ENCODE measurements around the gene PCED1B.
"Not testable (repeated sequence)": the region's sequence is repeated elsewhere in the genome, so short reads cannot be mapped to it uniquely, and the experiment has no call there.

Gene PCED1B, protein sequence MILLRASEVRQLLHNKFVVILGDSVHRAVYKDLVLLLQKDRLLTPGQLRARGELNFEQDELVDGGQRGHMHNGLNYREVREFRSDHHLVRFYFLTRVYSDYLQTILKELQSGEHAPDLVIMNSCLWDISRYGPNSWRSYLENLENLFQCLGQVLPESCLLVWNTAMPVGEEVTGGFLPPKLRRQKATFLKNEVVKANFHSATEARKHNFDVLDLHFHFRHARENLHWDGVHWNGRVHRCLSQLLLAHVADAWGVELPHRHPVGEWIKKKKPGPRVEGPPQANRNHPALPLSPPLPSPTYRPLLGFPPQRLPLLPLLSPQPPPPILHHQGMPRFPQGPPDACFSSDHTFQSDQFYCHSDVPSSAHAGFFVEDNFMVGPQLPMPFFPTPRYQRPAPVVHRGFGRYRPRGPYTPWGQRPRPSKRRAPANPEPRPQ

DNA sequence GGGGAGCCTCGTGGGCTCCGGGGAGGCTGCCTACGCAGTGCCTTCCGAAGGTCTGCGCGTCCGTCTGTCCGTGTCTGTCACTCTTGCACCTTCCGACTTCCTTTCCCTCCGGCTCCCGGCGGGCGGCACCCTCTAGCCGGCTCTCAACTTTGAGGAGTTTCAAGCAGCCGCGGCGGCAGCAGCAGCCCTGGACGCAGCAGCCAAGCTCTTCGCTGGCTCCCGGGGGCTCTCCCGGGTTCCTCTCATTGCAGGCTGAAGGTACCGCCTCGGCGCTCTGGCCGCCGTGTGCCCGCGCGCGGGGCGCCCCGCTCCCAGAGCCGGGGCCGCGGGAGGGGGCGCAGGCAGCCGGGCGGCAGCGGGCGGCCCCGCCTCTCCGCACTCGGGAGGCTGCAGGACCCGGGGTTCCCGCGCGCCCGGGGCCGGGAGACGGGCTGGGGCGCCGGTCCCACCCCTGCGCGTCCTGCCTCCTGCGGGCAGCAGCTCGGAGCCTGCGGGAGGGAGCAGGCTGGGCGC lies at the start of gene PCED1B, which contains the start of gene AMIGO2:
Gene PCED1B (plus strand): TSS at position 154 of the 513 bp plus-strand sequence. CDS start 155,443 bp downstream, outside the sequence.
Gene AMIGO2 (minus strand): TSS at position 492 of the 513 bp plus-strand sequence. CDS start 957 bp downstream, outside the sequence.
- peak in 42 of 56 donors; percentile 4 to 65 (median 37) for DNase-seq

DNA sequence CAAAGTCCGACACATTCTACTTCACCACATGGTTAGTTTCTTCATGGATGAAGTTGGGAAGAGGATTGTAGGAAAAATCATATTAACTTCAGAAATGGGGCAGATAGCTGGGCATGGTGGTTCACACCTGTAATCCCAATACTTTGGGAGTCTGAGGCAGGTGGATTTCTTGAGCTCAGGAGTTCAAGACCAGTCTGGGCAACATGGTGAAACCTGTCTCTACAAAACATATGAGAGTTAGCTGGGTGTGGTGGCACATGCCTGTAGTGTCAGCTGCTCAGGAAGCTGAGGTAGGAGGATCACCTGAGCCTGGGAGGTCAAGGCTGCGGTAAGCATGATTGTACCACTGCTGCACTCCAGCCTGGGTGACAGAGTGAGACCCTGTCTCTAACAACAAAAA lies 49.5 kb upstream of the PCED1B start:
- DNase-seq: no peak

DNA sequence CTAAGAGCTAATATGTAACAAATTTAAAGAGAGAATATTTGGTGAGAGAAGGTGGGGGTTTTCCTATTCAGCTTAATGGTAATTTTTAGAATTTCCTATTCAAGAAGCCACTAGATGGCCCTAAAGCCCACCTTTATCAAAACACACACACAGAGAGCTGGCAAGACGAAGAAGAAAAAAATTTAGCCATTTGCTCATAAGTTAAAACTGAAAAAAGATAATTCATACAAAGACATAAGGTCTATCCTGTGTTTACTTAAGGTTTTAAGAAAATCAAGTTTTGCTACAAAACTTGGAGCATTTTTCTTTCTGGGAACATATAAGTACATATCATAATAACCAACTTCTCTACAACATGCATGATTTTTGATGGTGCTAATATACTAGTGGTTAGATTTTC lies 46.8 kb upstream of the PCED1B start:
- peak in 2 of 56 donors; percentile 5 to 16 for DNase-seq

DNA sequence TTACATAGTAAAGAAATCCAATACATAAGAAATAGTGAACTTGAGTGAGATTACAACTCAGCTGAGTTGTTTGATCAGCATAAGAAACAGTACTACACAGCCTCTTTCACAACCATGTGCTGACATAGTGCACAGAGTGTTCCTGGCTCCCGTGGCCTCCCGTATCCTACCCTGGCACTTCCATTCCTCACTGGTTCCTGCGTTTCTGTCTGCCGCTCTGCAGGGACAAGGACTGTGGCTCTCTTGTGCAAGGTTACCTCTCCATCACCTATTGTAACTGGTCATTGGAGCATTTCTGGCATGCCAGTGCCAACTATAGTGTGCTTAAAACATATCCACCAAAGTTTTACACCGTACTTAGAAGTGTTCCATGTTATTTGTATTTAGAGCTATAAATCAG lies 46.3 kb upstream of the PCED1B start:
- DNase-seq: no peak

DNA sequence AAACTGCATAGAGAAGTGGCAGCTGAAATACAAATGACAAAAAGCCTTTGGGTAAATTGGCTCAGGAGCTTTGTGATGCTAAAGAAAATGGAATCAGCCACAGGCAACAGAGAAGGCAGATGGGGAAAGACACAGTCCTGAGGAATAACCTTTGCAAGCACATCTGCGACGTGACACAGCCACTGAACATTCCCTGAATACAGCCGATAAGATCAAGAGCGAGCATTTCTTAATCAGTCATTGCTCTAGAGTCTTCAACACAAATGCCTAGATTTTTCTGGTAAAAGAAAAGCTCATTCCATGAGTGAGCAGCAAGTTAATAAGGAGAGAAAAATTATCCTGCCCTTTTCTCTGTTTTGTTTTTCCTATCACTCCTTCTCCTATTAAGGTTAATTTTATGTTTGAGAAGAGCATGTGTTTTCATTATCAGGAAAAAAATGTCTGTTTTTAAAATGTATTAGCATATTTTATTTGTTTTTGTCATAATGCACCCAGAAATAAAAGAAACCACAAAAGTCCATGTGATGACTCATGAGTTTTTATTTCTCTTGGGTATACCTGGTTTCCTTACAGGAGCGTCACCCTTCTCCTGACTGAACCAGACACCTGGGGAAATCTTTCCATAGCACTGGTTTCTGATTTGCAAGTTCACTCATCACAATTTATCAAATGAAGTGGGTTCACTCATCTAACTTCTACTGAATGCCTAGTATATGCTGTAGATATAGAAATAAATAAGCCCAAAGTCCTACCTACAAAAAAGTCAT lies 45.4 kb upstream of the PCED1B start:
- no peak for DNase-seq

DNA sequence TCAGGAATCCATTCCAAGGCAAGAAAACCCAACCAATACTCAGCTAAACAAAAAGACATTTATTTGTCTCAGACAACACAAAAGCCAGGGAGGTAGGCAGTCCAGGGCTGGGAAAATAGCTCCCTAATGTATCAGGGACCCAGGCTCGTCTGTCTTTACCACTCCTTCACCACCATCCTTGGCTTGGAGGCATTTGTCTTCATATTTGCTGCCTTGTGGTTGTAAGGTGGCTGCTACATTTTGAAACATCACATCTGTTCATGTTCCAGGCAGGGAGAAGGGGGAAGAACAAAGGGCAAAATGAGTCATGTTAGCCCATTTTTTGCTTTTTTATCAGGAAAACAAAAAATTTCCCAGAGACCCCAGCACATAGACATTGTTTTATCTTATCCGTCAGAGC lies 44.8 kb upstream of the PCED1B start:
- DNase-seq: no peak

DNA sequence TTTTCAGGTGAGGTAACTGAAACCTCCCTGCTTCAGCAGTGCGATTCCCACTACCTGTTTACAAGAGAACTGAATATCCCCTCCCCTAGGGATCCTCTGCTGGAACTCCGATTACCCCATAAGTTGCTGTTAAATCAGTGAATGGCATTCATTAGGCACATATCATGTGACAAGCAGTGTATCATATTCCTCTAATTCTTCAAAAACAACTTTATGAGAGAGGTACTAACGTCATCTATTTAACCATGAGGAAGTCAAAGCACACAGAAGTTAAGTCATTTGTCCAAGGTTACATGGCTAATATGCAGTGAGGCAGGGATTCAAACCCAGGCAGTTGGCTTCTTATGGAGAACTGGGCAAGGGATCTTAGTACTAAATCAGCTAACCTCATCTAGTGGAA lies 43.9 kb upstream of the PCED1B start:
- DNase-seq: no peak

DNA sequence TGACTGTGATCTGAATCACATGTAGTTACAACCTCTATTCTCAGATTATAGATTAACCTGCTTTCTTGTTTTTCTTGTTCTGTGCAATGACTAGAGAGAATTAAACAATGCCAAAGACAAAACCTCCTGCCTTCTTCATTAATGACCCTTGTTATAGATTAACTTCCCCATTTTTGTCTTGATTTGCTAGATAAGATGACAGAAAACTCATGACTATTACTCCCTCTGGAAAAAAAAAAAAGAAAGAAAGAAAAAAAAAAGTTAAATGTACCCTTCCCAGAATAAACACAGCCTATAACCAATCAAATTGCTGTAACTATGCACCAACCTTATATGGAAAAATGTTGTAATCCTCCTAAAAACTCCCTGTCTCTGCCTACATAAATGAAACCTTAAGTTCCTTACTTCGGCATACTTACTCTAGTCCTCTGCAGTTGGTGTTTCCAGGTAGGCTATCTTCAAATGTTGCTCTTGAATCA lies 41.1 kb upstream of the PCED1B start:
- DNase-seq: no peak

DNA sequence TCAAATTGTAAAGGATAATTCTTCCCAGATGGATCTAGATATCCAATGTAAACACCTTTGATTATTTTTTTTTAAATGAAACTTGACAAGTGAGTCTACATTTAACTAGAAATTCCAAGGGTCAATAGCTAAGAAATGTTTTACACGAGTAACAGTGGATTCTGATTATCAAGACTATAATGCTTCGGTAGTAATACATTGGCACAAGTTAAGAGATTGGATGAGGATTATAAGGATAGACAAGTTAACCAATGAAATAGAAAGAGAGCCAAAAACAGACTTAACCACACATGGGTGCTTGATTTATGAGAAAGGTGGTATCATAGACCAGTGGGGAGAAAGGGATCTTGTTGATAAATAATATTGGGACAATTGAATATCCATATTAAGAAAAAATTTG lies 40.3 kb upstream of the PCED1B start:
- no peak for DNase-seq

DNA sequence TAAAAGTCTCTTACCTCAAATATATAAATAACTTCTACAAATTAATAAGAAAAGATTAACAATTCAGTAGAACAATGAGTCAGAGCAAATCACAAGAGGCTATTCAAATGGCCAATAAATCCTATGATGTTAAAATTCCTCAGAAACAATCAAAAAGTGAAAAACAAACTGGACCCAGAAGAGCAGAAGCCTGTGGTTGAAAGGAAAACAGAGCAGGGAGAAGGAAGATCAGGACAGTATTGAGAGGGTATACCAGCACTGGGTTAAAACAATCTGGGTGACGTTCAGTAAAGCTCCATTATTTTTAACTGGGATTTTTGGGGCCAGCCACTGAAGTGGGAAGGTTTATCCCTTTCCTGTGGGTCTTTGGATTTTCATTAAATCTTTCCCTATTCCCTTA lies 39.7 kb upstream of the PCED1B start:
- DNase-seq: no peak

DNA sequence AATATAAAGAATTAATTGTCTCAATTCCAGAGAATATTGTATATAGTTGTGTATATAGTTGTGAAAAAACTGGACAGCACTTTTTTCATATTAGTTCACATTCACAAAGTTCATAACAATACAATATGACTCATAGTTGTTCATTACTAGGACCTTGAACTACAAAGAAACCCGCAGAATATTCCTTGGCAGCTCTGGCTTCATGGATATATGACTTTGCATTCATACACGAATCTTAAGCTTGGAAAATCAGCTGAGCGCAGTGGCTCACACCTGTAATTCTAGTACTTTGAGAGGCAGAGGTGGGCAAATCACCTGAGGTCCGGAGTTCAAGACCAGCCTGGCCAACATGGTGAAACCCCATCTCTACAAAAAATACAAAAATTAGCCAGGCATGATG lies 38.1 kb upstream of the PCED1B start:
- DNase-seq: no peak

DNA sequence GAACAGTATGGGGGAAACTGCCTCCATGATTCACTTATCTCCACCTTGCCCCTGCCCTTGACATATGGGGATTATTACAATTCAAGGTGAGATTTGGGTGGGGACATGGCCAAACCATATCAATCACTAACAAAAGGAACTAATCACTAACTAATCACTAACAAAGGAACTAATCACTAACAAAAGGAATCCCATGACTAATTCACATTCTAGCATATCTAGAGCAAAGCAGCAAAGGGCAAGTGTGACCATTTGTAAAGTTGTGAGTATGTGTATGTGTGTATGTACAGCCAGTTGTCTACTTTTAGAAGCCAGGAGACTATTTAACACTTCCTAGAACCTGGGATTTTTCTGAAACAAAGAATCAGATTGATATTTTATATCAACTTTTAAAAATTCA lies 30.9 kb upstream of the PCED1B start:
- no peak for DNase-seq

DNA sequence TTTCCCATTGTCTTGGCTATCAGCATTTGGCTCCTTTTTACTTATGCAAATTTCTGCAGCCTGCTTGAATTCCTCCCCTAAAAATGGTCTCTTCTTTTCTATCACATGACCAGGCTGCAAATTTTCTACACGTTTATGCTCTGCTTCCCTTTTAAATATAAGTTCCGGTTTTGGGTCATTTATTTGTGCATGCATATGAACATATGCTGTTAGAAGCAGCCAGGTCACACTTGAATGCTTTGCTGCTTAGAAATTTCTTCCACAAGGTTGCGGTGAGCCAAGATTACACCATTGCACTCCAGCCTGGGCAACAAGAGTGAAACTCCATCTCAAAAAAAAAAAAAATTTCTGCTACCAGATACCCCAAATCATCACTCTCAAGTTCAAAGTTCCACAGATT lies 28.1 kb upstream of the PCED1B start:
- not testable (repeated sequence) for DNase-seq

DNA sequence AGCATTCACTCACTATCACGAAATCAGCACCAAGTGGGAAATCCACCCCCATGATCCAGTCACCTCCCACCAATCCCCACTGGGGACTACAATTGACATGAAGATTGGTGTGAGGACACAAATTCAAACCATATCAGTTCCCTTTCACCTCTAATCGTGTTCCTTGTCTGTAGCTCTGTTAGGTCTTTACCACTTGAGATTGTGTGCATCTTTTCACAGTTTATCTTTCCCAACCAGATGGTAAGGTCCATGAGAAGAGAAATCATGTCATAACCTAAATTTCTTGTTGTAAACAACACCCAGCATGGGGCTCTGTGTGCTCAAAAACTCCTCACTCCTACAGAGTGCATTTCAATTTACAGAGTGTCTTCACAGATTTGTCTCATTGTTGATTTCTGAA lies 27.1 kb upstream of the PCED1B start:
- no peak for DNase-seq

DNA sequence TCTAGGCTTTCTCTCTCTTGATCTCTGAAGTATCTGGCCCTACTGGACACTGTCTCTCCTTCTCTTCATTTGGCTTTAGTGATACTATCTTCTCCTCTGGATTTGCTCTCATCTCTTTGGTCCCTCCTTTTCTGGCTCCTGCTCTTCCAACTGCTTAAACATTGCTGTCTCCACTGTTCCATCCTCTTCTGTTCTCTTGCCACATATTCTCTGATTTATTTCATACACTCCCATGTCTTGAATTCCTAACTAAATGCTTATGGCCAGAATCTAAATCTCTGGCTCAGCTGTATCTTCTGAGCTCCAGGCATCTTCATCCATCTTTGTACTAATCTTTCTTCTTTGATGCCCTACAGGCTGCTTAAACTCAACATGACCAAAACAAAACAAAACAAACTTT lies 25.5 kb upstream of the PCED1B start:
- DNase-seq: no peak

DNA sequence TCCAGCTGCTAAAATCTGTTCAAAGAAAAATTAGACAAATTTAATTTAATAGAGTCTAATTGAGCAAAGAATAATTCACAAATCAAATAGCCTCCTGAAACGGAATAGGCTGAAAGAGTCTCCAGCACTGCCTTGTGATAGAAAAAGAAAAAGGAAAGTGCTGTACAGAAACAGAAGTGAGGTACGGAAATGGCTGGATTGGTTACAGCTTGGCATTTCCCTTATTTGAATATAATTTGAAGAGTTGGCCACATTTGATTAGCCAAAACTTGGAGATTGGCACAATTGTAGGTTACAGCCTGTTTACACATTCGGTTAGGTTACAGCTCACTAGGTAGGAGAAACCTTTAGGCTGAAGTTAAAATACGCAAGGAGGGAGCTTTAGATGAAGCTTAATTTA lies 24.8 kb upstream of the PCED1B start:
- DNase-seq: no peak

DNA sequence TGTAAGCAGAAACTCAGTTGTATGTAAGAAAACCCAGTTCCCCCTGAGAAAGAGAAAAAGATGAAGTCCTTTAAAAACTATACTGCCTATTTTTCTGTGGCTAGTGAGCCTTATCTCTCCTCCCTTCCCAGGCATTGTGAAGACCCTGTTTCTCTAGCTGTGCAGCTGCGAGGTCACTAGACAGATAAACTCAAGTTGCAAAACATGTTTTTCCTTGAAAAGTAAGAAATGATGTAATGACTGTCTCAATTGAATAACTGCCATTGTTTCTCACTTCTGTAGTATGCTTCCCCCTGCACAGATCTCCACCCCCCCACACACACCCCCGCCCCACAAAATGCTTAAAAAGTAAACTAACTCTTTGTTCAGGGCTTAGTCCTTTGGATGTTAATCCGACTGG lies 23.6 kb upstream of the PCED1B start:
- not testable (repeated sequence) for DNase-seq

DNA sequence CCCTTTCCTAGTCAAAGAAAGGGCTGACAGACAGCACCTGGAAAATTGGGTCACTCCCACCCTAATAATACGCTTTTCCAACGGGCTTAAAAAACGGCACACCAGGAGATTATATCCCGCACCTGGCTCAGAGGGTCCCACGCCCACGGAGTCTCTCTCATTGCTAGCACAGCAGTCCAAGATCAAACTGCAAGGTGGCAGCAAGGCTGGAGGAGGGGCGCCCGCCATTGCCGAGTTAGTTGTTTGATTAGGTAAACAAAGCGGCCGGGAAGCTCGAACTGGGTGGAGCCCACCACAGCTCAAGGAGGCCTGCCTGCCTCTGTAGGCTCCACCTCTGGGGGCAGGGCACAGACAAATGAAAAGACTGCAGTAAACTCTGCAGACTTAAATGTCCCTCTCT lies 22.5 kb upstream of the PCED1B start:
- not testable (repeated sequence) for DNase-seq

DNA sequence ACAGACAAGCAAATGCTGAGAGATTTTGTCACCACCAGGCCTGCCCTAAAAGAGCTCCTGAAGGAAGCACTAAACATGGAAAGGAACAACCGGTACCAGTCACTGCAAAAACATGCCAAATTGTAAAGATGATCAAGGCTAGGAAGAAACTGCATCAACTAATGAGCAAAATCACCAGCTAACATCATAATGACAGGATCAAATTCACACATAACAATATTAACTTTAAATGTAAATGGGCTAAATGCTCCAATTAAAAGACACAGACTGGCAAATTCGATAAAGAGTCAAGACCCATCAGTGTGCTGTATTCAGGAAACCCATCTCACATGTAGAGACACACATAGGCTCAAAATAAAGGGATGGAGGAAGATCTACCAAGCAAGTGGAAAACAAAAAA lies 20.8 kb upstream of the PCED1B start:
- DNase-seq: not testable (repeated sequence)

DNA sequence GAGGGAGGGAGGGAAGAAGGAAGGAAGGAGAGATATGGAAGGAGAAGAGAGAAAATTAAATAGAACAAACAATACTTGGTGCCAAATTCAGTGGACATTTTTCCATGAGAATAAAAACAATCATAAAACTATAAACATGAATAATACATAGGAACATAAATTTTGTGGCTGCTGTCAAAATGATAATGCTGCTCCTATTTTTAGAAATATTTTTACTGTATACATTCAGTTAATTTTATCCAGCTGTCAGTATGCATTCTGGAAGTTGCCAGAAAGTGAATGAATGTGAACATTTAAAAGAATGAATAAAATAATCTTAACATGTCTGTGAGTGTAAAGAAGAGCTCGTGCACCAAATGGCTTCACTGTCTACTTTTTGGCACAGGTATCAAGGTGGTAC lies 13.9 kb upstream of the PCED1B start:
- DNase-seq: no peak

DNA sequence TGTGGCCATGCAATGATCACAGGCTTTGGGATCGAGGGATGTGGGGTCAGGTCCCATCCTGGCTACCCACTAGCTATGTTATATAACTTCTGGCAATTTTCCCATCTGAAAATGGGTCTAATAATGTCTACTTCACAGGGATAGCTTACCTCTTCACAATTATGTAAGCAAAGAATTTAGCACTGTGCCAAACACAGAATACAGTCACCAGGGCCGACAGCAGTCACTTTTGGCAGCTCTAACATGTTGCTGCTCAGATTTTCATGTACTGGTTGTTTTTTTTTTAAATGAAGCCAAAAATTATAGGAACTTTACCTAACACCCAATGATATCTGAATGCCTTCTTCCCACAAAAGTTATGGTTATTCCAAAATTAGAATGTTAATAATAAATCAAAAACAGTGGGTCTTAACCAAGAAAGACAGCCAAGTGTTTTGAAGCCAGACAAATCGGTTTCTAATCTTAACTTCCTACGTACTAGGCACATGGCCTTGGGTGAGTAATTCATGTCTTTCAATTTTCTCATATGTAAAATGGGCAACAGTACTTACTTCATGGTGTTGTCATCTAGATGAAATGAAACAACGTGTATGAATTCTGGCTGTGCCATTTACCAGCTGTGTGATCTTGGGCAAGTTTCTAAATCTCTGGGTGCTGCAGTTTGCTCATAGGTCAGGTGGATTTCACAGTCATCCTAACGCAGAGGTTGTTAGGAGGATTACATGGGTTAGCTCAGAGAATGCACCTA lies 13.0 kb upstream of the PCED1B start:
- DNase-seq: peak in 1 of 56 donors; percentile 4
